Non-pigmented ciliary epithelial cell (primary cell): ENCODE data around the gene MRPL49.
A peak's percentile ranks its signal among the peaks of the same experiment; 100 is the strongest.
"Not testable (repeated sequence)": the region's sequence is repeated elsewhere in the genome, so short reads cannot be mapped to it uniquely, and the experiment has no call there.

Experiments
- DNase-seq: peaks from one replicate; pipeline ENCODE4 v3.0.0-alpha.2; 2010; ENCODE audit warnings: low read depth

Gene MRPL49

GRCh38 chr11:65132988-65133700, 11.0 kb downstream of the MRPL49 start:
- DNase-seq, result no peak

DNA sequence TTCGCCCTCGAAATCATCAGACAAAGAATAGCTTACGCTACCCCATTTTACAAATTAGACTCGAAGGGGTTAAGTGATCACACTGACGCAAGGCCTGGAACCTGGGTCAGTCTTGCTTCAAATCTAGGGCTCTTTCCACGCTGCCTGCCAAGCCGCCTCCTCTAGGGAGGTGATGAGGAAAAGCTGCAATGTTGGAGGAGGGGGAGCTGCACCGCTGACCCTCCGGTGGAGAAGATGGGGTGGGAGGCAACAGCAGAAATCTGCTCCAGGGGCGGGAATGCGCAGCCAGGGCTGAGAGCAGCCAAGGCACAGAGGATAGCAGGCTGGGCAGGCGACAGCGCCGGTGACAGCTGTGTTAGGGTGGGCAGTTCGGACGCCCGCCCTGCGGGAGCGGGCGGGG, 11.6 kb downstream of the MRPL49 start:
- no peak for DNase-seq

- no peak for DNase-seq
These were observed 12.3 kb downstream of the MRPL49 start, which contains the start of gene SYVN1 for GRCh38 chr11:65134240-65134951. Gene SYVN1 (minus strand): TSS chr11:65134519. CDS start chr11:65133601, 918 bp downstream.

- DNase-seq, result peak; percentile 92
These were observed 13.0 kb downstream of the MRPL49 start for GRCh38 chr11:65134952-65135632.

DNA sequence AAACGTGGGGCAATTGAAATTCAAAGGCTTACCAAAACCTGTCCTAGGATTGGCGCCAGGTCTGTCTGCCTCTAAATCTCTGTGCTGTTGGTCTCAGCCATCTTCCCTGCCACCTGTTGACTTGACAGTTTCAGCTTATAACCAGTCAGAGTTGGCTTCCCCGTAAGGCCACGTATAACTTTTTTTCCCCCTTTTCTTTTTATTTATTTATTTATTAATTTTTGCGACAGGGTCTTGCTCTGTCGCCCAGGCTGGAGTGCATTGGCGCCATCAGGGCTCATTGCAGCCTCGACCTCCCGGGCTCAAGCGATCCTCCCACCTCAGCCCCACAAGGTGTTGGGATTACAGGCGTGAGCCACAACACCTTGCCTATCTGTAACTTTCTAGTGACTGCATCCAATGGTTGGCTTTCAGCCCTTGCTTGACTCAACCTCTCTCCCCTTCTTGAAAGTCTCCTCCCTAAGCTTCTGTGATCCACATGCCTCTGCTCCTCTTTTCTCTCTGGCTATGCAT, 13.6 kb downstream of the MRPL49 start:
- no peak for DNase-seq

GRCh38 chr11:65136515-65137096, 14.5 kb downstream of the MRPL49 start:
- DNase-seq, result no peak

GRCh38 chr11:65141896-65142494, 19.9 kb downstream of the MRPL49 start:
- no peak for DNase-seq

- no peak for DNase-seq
These were observed 25.4 kb downstream of the MRPL49 start for GRCh38 chr11:65147352-65148075.

DNA sequence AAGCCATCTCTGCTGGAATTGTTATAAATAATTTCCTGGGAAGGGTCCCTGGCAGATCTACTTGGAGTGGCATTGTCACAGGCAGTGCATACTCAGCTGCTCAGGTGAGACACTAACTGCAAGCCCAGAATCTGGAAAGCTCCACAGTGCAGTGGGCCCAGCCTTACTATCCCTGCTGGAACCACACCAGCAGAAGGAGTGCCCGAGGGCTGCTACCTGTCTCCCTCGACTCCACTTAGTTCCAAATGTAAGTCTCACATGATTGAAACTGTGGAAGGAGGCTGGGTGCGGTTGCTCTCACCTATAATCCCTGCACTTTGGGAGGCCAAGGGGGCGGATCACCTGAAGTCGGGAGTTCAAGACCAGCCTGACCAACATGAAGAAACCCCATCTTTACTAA, 26.5 kb downstream of the MRPL49 start:
- DNase-seq, result no peak

DNA sequence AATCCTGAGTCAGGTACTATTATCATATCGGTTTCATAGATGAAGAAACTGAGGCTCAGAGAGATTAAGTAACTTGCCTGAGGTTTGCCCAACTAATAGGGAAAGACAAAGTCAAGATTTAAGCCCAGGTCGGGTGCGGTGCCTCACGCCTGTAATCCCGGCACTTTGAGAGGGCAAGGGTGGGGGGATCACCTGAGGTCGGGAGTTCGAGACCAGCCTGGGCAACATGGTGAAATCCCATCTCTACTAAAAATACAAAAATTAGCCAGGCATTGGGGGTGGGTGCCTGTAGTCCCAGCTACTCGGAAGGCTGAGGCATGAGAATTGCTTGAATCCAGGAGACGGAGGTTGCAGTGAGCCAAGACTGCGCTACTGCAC, 28.0 kb downstream of the MRPL49 start:
- DNase-seq, result not testable (repeated sequence)

- DNase-seq, result peak; percentile 26
These were observed 28.6 kb downstream of the MRPL49 start for GRCh38 chr11:65150509-65151299.

GRCh38 chr11:65151331-65151899, 29.3 kb downstream of the MRPL49 start:
- DNase-seq, result no peak

DNA sequence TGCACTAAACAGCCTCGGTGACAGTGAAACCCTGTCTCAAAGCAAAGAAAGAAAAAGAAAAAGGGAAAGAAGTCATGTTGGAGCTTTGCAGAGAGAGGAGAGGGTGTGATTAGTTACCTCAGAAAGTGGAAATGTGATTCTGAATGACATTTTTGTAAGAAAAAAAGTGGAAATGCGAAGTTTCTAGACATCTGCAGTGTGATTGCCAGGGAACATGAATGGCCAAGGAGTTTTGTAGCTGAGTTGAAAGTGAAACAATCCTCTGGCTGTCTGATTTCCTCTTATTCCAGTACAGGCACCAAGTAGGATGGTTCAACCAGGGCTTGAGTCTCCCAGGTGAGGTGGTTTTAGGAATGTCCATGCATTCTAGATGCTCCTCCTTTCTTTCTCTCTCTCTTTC, 30.0 kb downstream of the MRPL49 start:
- DNase-seq, result no peak

DNA sequence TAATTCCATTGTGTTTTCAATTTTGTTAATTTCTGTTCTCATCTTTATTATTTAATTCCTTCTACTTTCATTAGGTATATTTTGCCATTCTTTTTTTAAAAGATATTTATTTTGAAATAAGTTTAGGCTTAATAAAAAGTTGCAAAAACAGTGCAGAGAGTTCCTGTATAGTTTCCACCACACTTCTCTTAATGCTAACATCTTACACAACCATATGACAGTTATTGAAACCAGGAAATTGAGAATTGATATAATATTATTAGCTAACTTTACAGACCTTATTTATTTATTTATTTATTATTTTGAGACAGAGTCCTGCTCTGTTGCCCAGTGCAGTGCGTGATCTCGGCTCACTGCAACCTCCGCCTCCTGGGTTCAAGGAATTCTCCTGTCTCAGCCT, 34.1 kb downstream of the MRPL49 start:
- DNase-seq, result no peak

- DNase-seq, result no peak
These were observed 34.8 kb downstream of the MRPL49 start for GRCh38 chr11:65156926-65157325.

GRCh38 chr11:65157336-65157735, 35.2 kb downstream of the MRPL49 start:
- no peak for DNase-seq

- DNase-seq, result no peak
These were observed 36.9 kb downstream of the MRPL49 start for GRCh38 chr11:65159012-65159411.

GRCh38 chr11:65160643-65161042, 38.5 kb downstream of the MRPL49 start:
- no peak for DNase-seq

- DNase-seq, result no peak
These were observed 41.6 kb downstream of the MRPL49 start for GRCh38 chr11:65163684-65164083.
